Head of caudate nucleus (tissue), 42 donors: ENCODE data around the gene EEF1A2.

Experiments used
- DNase-seq, 42 donors: peaks; one replicate each; pipeline versions ENCODE4 v3.0.0 to v3.0.0-alpha.2; 2020 to 2021; ENCODE audit warnings: mixed read lengths in 7 of 42
- intact Hi-C: fragments of 100-400 bp; cut with DNase I; formaldehyde crosslinking; loops from one replicate; pipeline ENCODE4 v1.15.0; 2022

Gene EEF1A2

GRCh38 chr20:63466250-63466825, 32.5 kb downstream of the EEF1A2 start:
- peak in 10 of 42 donors; percentile 45 to 77 (median 56) for DNase-seq
- intact Hi-C loops = no loop called here

DNA sequence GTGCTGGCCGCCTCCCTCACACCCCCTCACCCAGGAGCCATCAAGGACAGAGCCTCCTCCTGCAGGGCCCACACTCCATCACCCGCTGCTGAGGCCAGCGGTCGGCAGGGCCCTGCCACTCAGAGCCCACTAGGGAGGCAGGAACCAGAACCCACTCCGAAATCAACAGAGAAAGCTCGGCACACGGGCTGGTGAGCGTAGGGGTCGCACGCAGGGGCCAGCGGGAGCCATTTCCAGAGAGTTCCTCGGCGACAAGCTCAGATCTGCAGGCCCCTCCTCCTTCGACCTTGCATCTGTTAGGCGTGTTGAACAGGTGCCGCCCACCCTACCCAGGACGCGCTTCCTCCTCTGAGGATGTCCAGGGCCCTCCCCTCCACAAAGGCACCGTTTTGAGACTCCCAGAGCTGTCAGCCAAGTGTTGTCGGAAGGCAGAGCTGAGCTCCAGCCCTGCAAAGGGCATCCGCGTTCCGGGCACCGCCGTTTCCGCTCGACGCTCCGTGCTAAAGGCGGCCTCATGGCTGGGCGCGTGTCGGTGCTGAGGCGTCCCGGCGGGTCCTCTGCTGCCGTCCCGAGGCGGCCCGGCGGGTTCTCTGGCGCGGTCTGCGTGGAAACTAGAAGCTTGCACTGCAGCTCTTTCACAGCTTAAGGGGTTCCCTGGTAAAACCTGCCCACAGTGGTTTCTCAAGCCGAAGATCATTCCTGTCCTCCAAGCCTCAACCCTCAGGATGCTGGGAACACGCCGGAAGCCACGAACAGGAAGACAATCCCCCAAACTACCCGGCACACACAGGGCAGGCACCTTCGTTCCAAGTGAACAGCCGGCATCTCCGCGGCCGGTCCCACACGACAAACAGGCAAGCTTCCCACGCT, 33.3 kb downstream of the EEF1A2 start:
- peak in 1 of 42 donors; percentile 43 for DNase-seq
- intact Hi-C loops = no loop called here

GRCh38 chr20:63464289-63464635, 34.6 kb downstream of the EEF1A2 start:
- no peak for DNase-seq
- intact Hi-C loops = no loop called here

GRCh38 chr20:63463400-63464288, 35.2 kb downstream of the EEF1A2 start:
- intact Hi-C loops = no loop called here
- DNase-seq = peak in 13 of 42 donors; percentile 35 to 84 (median 53)

GRCh38 chr20:63462244-63462643, 36.6 kb downstream of the EEF1A2 start:
- DNase-seq = peak in 5 of 42 donors; percentile 41 to 68 (median 51)
- intact Hi-C loops = no loop called here

- intact Hi-C loops = no loop called here
- no peak for DNase-seq
Measured at GRCh38 chr20:63461104-63461763, 37.6 kb downstream of the EEF1A2 start.

DNA sequence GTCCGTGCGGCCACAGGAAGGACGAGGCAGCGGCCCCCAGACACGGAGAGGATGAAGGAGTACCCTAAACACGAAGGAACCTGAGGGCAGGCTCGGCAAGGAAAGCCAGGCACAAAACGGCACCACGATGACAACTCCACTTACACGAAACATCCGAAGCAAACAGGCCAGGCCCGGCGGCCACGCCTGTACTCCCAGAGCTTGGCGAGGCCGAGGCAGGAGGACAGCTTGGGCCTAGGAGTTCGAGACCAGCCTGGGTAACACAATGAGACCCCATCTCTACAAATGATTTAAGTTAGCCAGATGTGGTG, 39.9 kb downstream of the EEF1A2 start:
- DNase-seq = no peak

GRCh38 chr20:63458170-63459069, 40.5 kb downstream of the EEF1A2 start:
- no peak for DNase-seq

More for the DNA sequence above, 39.9 kb downstream of the EEF1A2 start:
- intact Hi-C loops = no loop called here

DNA sequence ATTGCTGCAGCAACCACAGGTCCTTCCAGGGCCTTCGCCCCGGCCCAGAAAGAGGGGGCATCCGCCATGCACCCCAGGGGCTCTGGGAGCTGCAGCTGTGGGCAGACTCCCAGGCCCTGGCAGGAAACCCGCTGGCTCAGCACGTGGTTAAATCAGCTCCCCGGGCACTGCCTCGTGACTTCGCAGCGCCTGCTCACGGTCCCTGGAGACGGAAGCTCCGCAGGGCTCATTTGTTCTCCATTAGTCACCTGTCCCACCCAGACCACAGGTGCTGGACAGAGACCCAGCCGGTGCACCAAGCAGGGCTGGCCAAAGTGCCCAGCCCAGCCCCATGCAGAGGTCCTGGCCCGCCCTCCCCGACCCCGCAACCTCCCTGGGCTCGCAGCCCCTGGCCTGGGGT, 41.1 kb downstream of the EEF1A2 start:
- peak in 41 of 42 donors; percentile 47 to 87 (median 70) for DNase-seq
- intact Hi-C loops = no loop called here

More at GRCh38 chr20:63458170-63459069, 40.5 kb downstream of the EEF1A2 start:
- intact Hi-C loops = no loop called here

DNA sequence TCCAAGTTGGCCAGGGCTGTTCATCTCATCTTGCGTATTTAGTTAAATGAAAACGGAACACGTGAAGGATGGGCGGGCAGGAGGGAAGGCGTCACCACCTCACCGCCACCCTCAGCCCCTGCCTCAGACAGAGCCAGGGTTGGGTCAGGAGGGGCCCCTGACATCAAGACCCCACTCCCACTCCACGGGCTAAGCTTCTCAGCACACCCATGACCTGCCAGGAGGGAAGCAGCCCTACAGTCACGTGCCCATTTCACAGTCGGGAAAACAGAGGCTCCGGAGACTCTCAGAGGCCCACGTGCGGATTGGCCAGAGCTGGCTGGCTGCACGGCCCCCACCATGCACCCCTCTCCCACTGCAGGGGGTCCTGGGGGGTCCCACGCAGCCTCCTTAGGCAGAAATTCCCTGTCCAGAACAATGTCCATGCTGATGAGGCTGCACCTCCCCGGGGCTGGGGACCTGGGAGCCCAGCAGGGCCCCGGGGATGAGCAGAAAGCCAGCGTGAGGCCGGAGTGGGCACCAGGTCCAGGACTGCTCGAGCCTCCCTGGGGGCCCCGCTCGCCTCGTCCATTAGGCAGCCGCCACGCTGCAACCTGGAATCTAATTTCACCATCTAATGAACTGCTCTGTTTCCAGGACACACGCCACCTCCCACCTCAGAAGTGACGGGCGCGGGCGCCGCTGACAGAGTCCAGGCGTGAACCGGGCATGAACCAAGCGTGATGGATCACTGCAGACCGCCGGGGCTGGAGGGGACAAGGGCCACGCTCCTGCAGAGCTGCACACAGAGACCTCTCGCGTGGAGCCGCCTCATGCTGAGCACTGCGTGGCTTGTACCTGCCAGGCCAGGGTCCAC, 42.2 kb downstream of the EEF1A2 start:
- intact Hi-C loops = no loop called here
- DNase-seq = no peak

DNA sequence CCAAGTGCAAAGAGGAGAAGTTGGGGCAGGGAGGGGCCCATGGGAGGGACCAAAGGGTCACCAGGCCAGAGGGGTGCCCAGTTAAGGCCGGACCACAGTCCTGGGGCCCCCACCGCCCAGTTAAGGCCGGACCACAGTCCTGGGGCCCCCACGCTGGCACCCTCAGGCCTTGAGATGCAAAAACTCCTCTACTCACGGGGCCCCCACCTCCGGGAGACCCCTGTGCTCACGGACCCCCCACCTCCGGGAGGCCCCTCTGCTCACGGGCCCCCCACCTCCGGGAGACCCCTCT, 43.4 kb downstream of the EEF1A2 start:
- DNase-seq = no peak
- intact Hi-C loops = no loop called here

GRCh38 chr20:63454731-63455567, 43.9 kb downstream of the EEF1A2 start:
- peak in 10 of 42 donors; percentile 31 to 73 (median 52) for DNase-seq
- intact Hi-C loops = no loop called here

- intact Hi-C loops = no loop called here
- peak in 1 of 42 donors; percentile 33 for DNase-seq
Measured at GRCh38 chr20:63452821-63453523, 45.9 kb downstream of the EEF1A2 start.

- no peak for DNase-seq
- intact Hi-C loops = no loop called here
Measured at GRCh38 chr20:63452341-63452740, 46.5 kb downstream of the EEF1A2 start.

- intact Hi-C loops = no loop called here
- DNase-seq = no peak
Measured at GRCh38 chr20:63451821-63452220, 47.1 kb downstream of the EEF1A2 start.
